Measurements from ENCODE around the gene PAQR9. TPM values are rescaled to one million over a fixed set of nuclear protein-coding genes. Genes with fewer than 3 reads are reported as not detected.
A peak's percentile ranks its signal among the peaks of the same experiment; 100 is the strongest.

PAQR9 gene
- polyA plus RNA-seq, 1 of the 3 experiments (the other 2 are of a cell fraction): 0.16 TPM

GRCh38 chr3:142947799-142948575, 15.5 kb downstream of the PAQR9 start:
- no peaks in the 10 kb centered on the region for H3F3A ChIP-seq (replicated peaks; ENCODE audit: insufficient read depth)
- H4K20me1 ChIP-seq (ENCODE audit: insufficient read depth): no peaks in the 10 kb centered on the region
- H3K27me3 ChIP-seq (ENCODE audit: insufficient read depth): no peaks in the 10 kb centered on the region
- no peak overlapping the region for H3K4me3 ChIP-seq (ENCODE audit: low read depth in 2 of 2, low read length in 1 of 2)
- CTCF ChIA-PET: interaction anchor here (1.0 to 1.7 kb wide), 3 partner anchors 11 to 119 kb away, joined by 3 read pairs; no protein-coding TSS in a partner anchor
- WGBS (ENCODE audit: low lambda C conversion rate): 50% methylated on average over 12 of the region's 13 CpGs
- no peaks in the 10 kb centered on the region for H3K9me2 ChIP-seq
- H3K9ac ChIP-seq: no peak overlapping the region
- peak; percentile 40; the same call in 1 of the 2 replicates for TF ChIP-seq JUND (IDR thresholded peaks at IDR 0.05)
- TF ChIP-seq FOSL2 (IDR thresholded peaks at IDR 0.05; ENCODE audit: borderline replicate concordance, low read depth): peak; percentile 77
- peak; percentile 29; the same call in 1 of the 2 replicates for TF ChIP-seq PBX3 (IDR thresholded peaks at IDR 0.05)
- TF ChIP-seq EZH2phosphoT487 (IDR thresholded peaks at IDR 0.05; ENCODE audit: borderline replicate concordance, low read depth): no peak
- H3K4me1 ChIP-seq (ENCODE audit: control insufficient read depth in 1 of 2, insufficient read depth in 2 of 2, low read depth in 1 of 2, low read length in 1 of 2): peaks cover 0 to 10% of the 10 kb centered on the region in 2 experiments; a peak in 1 of 4 replicates
- 0 out of 2 replicates have a peak overlapping the region, but pooled peaks have one; percentile 35 for H3K4me2 ChIP-seq
- H2AFZ ChIP-seq (ENCODE audit: low read depth): peak overlapping the region; percentile 62
- POLR2A ChIA-PET: interaction anchor here (0.7 kb wide), 1 partner anchor 539 kb away, joined by 3 read pairs; no protein-coding TSS in a partner anchor
- H3K79me2 ChIP-seq (ENCODE audit: insufficient read depth): no peaks in the 10 kb centered on the region
- no peak overlapping the region for H3K27ac ChIP-seq (ENCODE audit: low read depth in 2 of 2, low read length in 1 of 2)
- no peaks in the 10 kb centered on the region for H3K36me3 ChIP-seq (replicated peaks in 1 of 2; ENCODE audit: control insufficient read depth in 1 of 2, insufficient read depth in 2 of 2, low read length in 1 of 2)
- H3K9me3 ChIP-seq: no peaks in the 10 kb centered on the region
- DNase-seq: peak; percentile 15

- Histone ChIP-seq H3K36me3 (replicated peaks in 1 of 2; ENCODE audit: control insufficient read depth in 1 of 2, insufficient read depth in 2 of 2, low read length in 1 of 2) (no peaks in the 10 kb centered on the region), H3K9me2 (no peaks in the 10 kb centered on the region), H3K4me3 (ENCODE audit: low read depth in 2 of 2, low read length in 1 of 2) (peak overlapping the region in 1 of 2 experiments; percentile 32; a peak in 2 of 4 replicates), H3K4me2 (no peak overlapping the region), H3K9me3 (no peaks in the 10 kb centered on the region), H2AFZ (ENCODE audit: low read depth) (peak overlapping the region; percentile 62), H3K79me2 (ENCODE audit: insufficient read depth) (no peaks in the 10 kb centered on the region), H3K4me1 (ENCODE audit: control insufficient read depth in 1 of 2, insufficient read depth in 2 of 2, low read depth in 1 of 2, low read length in 1 of 2) (peaks cover 0 to 10% of the 10 kb centered on the region in 2 experiments; a peak in 1 of 4 replicates), H3K27ac (ENCODE audit: low read depth in 2 of 2, low read length in 1 of 2) (no peak overlapping the region), H3K9ac (no peak overlapping the region), H3K27me3 (ENCODE audit: insufficient read depth) (no peaks in the 10 kb centered on the region), H4K20me1 (ENCODE audit: insufficient read depth) (no peaks in the 10 kb centered on the region), H3F3A (replicated peaks; ENCODE audit: insufficient read depth) (no peaks in the 10 kb centered on the region)
- ChIA-PET CTCF (interaction anchor here (1.0 to 1.7 kb wide), 2 partner anchors 11 to 118 kb away, joined by 3 read pairs; no protein-coding TSS in a partner anchor), POLR2A (interaction anchor here (0.7 kb wide), 1 partner anchor 539 kb away, joined by 3 read pairs; no protein-coding TSS in a partner anchor)
- no peak for TF ChIP-seq ELF1 (IDR thresholded peaks at IDR 0.05)
- no peak for TF ChIP-seq USF2 (IDR thresholded peaks at IDR 0.05; ENCODE audit: borderline replicate concordance, low read depth, low read length)
- TF ChIP-seq FOSL2 (IDR thresholded peaks at IDR 0.05; ENCODE audit: borderline replicate concordance, low read depth): no peak
- TF ChIP-seq IRF3 (IDR thresholded peaks at IDR 0.05; ENCODE audit: low read depth, low read length): no peak
- no peak for TF ChIP-seq RCOR1 (IDR thresholded peaks at IDR 0.05; ENCODE audit: low read length)
- TF ChIP-seq NFIC (IDR thresholded peaks at IDR 0.05; ENCODE audit: borderline replicate concordance): no peak
- no peak for TF ChIP-seq PBX3 (IDR thresholded peaks at IDR 0.05)
- no peak for TF ChIP-seq MAX (IDR thresholded peaks at IDR 0.05; ENCODE audit: low read depth)
- TF ChIP-seq USF1 (IDR thresholded peaks at IDR 0.05; ENCODE audit: borderline replicate concordance, low read depth): no peak
- TF ChIP-seq TEAD4 (IDR thresholded peaks at IDR 0.05; ENCODE audit: borderline replicate concordance, insufficient read depth): no peak
- TF ChIP-seq NRF1 (IDR thresholded peaks at IDR 0.05; ENCODE audit: low read depth, low read length): no peak
- no peak for TF ChIP-seq CHD2 (IDR thresholded peaks at IDR 0.05; ENCODE audit: low read length, partially characterized antibody)
- no peak for TF ChIP-seq JUND (IDR thresholded peaks at IDR 0.05)
- TF ChIP-seq GATA2 (CRISPR knock-in tag; IDR thresholded peaks at IDR 0.05): no peak
- no peak for TF ChIP-seq FOXJ3 (CRISPR knock-in tag; IDR thresholded peaks at IDR 0.05)
- WGBS (ENCODE audit: low lambda C conversion rate): 23% methylated on average over 7 of the region's 35 CpGs
- peak; percentile 54 for DNase-seq
These were observed 16.1 kb downstream of the PAQR9 start for GRCh38 chr3:142947352-142947751.

Measured in SK-N-SH (cell line).